AG10803 (cell line): Measurements from ENCODE around the gene DISC1.

Source experiments
- DNase-seq: peaks from one replicate; pipeline ENCODE4 v3.0.0; 2010; ENCODE audit warnings: low read depth
- H3K4me3 ChIP-seq: 2 replicates; pipeline ENCODE4 v1.5.1; 2011; ENCODE audit warnings: mild to moderate bottlenecking, low read length, control low read depth
- TF ChIP-seq, protein P1 (sequence below): conservative IDR thresholded peaks from 2 replicates; pipeline ENCODE4 v1.5.1; 2011; ENCODE audit warnings: mild to moderate bottlenecking, low read length, control low read depth, inconsistent platforms

Gene DISC1

DNA sequence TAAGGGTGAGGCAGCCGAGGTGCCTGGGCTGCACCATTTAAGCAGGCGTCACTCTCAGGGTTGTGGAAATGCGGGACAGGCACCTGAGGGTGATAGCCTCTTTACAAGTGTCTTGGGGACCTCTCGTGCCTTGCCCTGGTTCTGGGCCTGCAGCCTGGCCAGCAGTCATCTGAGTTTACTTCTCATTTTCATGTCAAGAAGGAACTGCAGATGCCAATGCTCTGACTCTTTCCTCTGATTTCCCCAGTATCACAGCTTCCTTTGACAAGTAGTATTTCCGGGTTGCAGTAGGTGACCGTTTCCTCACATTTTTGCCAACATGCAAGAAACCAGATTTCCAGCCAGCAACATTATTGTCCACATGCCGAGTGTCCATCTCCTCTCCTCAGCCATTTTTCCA is 286.9 kb downstream of the DISC1 start:
- DNase-seq: no peak
- TF ChIP-seq, protein P1, sequence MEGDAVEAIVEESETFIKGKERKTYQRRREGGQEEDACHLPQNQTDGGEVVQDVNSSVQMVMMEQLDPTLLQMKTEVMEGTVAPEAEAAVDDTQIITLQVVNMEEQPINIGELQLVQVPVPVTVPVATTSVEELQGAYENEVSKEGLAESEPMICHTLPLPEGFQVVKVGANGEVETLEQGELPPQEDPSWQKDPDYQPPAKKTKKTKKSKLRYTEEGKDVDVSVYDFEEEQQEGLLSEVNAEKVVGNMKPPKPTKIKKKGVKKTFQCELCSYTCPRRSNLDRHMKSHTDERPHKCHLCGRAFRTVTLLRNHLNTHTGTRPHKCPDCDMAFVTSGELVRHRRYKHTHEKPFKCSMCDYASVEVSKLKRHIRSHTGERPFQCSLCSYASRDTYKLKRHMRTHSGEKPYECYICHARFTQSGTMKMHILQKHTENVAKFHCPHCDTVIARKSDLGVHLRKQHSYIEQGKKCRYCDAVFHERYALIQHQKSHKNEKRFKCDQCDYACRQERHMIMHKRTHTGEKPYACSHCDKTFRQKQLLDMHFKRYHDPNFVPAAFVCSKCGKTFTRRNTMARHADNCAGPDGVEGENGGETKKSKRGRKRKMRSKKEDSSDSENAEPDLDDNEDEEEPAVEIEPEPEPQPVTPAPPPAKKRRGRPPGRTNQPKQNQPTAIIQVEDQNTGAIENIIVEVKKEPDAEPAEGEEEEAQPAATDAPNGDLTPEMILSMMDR: no peak
- H3K4me3 ChIP-seq: no peak overlapping the region

DNA sequence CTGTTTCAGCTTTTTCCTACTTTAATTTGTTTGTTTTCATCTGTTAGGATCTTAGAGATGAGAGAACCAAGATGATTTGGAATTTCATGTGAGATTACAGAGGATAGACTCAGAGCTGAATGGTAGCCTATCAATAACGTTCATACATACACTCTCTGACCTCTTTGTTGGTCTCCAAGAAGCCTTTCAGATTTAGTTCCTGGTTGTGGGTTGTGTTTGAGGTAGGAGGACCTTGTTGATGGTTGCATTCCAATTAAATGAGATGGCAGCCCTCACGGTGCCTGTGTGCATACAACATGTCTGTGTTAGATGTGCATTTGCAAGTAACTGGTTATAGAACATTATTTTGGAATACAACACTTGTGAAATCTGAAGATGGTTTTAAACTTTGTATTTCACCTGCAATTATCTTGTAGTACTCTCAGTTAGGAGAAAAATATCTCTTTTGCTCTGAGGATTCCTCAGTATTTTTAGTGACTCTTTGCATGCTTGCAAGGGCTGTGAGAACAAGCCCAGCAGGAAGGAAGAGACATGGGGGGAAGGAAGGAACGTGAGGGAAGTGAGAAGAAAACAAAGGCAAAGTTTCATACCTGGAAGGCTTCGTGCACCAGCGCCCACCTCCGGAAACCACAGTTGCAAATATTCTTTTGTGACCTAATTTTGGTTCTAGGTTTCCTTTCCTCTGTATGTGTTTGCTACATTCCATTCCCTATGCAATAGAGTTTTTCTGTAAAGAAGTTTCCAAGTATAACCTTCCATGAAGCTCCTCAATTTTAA is 291.8 kb downstream of the DISC1 start:
- TF ChIP-seq, protein P1: no peak
- peak; percentile 43 for DNase-seq
- H3K4me3 ChIP-seq: no peak overlapping the region

DNA sequence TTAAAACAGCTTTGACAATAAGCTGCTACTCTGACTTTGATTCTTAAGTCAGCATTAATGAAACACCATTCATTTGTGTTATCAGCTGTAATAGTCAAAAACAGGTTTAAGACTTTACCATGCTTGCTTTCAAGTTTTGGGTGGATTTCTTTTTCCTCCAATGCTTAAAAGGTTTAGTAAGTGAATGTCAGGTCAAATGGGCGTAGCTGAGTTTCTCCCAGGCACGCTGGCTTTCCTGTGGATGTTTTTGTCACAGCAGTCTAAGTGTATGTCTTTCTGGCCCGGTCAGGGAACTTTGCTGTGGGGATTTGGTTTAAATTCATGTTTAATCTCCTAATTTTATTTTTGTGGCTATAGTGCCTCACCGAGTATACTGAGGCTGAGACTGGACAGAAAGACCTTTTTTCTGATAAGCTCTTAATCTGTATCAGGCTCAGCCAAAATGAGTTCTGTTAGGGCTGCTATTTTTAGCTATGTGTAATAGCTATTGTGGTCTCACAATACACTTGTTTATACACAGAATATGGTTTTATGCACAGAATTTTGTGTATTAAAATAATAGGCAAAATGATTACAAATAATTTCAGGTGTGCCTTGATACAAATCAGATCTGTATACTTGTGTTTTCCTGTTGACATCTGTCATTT is 292.8 kb downstream of the DISC1 start:
- DNase-seq: no peak
- TF ChIP-seq, protein P1: no peak
- no peak overlapping the region for H3K4me3 ChIP-seq

DNA sequence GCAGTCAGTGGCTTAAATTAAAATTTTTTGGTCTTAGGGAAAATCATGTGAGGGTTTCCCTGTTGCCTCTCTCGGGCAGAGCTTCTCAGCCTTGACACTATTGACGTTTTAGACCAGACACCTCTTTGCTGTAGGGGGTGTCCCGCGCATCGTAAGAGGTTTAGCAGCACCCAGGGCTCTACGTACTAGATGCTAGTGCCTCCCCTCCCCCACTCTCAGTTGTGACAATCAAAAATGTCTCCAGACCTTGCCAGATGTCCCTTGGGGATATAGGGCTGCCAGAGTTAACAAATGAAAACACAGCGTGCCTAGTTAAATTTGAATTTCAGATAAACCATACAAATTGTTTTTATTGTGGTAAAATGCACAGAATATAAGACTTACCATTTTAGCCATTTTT is 293.3 kb downstream of the DISC1 start:
- TF ChIP-seq, protein P1: no peak
- H3K4me3 ChIP-seq: no peak overlapping the region
- DNase-seq: no peak

DNA sequence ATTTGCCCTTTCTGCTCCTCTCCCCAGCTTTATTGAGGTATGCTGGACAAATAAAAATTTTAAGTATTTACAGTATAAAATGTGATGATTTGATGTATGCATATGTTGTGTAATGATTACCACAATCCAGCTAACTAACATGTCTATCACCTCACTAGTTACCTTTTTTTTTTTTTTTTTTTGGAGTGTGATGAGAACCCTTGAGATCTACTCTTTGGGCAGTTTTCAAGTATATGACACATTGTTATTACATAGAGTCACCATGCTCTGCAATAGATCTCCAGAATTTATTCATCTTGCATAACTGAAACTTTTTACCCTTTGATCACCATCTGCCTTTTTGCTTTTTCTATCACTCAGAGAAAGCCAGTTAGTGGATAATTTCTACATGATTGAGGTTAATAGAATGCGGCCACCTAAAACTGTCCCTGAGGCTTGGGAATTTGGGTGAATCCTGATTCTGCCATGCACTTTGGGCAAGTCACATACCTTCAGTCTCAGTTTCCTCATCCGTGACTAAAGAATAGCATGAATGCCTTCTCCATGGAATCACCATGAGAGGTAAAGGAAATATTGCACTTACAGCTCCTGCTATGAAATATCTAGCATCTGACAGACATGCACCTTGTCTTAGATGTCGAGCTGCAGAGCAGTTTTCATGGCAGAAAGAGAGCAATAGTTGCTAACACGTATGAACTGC is 295.2 kb downstream of the DISC1 start:
- TF ChIP-seq, protein P1: no peak

DNA sequence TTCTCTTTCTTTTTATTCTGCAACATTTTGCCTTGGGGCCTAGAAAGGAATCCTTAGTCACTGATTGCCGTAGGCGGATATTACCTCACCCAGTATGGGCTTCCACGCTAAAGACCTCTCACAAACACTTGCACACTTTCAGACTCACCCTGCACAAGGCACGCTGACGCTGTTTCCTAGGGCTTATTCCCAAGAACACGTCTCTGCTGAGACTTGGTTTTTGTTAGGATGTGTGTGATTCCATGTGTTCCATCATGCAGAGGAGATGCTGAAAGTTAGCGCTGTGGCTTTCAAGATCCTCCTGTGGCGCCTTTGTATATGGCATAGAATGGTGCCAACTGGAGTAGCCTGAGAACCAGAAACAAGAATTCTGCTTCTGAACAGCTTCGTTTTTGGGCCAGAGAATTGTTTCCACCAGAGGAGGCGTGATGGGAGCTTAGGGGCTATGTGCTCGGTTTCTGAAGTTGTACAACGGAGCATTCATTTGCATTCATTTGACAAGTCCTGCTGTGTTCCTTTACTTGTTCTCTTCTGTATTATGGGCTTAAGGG is 297.0 kb downstream of the DISC1 start:
- DNase-seq: no peak
- no peak overlapping the region for H3K4me3 ChIP-seq
- TF ChIP-seq, protein P1: no peak

More for the DNA sequence above, 295.2 kb downstream of the DISC1 start:
- peak; percentile 62 for DNase-seq
- no peak overlapping the region for H3K4me3 ChIP-seq
